Activated CD4-positive, alpha-beta T cell treated with anti-CD3 and anti-CD28 coated beads, Interleukin-2, amount 50 U/mL, for 48 hours (primary cell): ENCODE results near the gene AFF3.

Source experiments
- DNase-seq, 2 experiments: peaks; one replicate each; pipeline ENCODE4 v3.0.0-alpha.2; 2020

AFF3 gene

DNA sequence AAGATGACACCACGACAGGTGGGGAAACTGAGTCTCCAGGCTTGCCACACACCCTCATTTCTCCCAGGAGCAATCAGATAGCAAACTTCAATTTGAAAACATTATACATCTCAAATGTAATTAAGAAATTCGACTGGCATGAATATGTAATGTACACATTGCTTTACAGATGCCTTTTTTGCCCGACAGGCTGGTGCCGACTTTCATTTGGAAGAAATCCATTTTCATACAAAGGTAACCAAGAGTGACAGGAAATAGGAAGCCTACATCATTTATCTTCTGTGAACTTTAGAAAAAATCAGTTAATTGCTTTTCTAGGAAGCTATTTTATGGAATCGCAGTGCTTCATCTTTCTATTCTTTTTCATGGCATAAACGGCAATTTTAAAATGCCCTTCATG lies 140.3 kb downstream of the AFF3 start:
- DNase-seq: no peak

DNA sequence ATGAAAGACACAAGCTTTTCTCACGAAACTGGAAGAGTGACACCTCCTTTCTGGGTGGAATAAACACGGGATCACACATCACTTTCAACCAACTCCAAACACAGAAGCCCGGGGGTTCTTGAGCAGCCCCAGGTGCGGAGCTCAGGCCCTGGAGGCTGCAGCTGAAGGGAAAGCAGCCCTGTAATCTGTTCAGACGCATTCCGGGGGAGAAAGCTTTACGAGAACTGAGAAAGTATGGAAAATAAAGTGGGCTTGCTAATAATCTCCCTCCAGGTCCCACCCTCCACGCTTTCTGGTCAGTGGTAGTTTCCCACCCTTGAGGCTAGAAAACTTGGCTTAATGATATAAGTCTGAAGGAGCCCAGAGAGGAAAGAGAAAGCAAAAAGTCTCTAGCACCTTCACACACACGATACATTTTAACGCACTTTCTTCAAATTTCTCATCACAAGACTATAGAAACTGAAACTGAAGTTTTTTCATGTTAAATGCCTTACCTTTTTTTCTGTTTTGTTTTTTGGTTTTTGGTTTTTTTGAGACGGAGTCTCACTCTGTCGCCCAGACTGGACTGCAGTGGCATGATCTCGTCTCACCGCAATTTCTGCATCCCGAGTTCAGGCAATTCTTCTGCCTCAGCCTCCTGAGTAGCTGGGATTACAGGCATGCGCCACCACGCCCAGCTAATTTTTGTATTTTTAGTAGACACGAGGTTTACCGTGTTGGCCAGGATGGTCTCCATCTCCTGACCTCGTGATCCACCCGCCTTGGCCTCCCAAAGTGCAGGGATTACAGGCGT lies 141.3 kb downstream of the AFF3 start:
- no peak for DNase-seq

DNA sequence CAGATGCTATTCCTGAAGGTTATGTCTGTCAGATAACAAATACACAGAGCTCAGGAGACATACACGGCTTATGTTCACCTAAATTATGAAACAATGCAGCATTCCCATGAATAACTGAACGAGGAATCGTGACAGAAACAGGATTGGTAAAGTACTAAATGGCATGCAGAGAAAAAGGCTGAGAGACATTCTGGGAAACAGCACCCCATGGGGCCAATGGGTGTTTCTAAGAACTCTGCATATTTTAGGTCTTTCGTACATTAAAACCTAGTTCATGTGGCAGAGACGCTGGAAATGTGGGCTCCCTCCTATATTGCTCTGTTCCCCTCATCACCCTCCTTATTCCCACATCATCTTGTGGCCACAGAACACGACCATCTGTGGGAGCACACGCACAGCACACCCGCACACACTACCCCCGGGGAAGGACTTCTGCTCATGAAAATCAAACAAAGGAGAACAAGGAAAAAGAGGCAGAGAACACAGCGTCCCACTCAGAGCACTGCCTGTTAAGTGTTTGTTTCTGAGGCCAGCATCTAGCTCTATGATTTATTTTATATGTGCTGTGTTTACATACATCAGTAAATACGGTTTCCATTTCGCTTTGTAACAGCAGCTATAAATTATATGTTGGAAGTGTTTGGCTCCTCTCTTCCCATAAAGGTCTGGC lies 143.6 kb downstream of the AFF3 start:
- no peak for DNase-seq

DNA sequence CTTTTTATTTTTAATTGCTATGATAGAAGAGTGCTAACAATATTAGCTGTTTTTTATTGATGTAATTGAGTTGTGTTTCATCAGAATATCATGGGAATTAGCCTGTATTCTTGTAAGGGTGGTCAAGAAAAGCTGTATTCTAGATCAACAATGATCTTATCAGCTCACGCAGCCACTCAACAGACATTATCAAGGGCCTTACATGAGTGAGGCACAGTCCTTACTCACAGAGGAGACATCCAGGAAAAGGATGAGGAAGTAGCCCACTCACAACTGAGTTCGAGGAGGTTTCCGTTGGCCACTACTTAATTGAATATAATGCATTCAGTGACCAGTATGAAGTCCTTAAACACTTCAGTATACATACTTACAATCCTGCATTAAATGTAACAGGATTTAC lies 152.5 kb downstream of the AFF3 start:
- DNase-seq: no peak

DNA sequence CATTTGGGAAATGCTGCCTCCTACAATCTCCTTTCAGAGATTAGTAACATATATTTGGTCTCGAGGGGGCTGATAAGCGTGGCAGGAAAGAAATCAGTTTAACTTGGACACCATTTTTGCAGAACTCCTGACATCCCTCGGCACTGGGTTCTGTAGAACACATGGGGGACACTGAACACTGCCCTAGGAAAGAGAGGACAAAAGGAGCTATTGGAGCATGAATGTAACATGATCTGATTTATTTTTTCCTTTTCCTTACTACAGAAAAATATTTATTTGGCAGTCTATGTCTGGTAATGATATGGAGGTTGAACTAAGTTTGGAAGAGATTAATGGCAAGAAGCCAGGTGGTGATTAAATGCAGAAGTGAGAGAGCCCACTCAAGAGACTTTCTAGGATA lies 153.8 kb downstream of the AFF3 start:
- DNase-seq: no peak

DNA sequence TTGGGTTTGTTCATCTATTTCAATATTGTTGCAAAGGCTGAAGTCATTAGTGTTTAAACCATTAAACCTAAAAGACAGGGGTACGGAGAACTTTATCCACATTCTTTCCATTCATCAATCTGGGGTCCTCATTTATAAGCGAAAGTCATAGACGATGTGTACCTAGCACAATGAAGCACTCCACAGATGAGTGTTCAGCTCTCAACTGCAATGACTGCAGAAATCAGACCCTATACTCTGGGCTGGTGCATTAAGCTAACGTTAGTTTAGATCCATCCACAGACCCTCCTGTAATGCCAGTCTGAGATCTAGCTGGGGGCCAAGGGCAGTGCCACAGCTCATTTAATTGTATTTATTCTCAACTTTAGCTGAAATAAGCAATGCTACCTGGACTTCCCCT lies 155.2 kb downstream of the AFF3 start:
- DNase-seq: no peak

DNA sequence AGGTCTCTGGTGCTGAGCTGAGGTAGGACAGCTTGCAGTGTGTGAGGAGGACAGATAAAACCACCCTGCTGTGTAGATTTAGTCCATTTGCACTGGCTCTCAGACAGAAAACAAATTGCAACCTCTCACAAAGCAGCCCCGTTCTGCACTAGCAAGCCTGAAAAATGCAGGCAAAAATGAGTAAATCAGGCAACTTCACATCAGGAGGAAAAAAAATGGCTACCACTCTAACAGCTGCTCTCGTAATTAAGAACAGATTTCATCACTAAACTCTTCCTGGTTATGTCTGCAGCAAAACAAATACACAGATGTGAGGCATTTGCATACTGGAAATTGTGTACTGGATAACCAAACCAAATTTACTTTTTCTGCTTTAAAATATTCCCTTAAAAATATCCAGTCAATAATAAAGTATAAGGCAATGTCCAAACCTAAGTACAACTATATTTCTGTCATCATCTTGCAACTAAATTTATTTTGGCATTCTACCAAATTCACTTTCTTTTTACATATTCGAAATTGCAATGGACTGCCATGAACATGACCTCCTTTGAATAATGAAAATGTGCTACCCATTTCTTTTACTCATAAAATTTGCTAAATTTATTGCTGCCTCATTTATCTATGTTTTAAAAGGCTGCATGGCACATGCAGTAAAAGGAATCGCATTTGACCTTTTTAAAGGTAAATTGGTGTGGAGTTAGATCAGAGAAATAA lies 157.4 kb downstream of the AFF3 start:
- DNase-seq: no peak

DNA sequence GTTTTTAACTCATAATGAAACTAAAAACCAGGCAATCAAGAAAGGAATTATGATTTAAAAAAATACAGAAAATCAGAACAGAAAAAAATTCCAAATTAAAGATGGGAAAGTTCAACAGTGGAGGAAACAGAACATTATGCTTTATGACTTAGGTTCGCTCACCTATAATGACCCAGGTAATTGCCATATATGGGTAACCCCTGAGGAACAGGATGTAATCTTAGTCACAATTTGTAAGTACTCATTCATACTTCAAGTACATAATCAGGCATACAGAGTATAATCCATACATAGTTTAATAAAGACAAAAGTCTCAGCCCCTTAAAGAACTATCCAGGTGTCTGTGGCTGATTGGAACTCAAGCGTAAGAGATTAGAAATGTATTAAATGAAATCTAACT lies 159.6 kb downstream of the AFF3 start:
- no peak for DNase-seq

DNA sequence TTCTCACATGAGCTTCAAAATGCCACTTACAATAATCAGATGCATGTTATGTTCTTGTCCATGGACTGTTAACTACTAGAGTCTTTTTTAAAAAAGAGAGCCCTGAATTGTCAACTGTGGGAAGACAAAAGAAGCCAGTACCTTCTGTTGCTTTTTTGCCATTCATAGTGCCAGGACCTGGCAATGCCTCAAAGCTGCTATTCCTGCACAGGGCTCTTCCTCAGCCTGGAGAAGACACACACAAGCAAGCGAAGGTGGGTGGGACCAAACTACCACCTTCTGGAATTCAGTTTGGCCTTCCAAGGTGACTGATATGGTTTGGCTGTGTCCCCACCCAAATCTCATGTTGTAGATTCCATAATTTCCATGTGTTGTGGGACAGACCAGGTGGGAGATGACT lies 160.6 kb downstream of the AFF3 start:
- DNase-seq: no peak

DNA sequence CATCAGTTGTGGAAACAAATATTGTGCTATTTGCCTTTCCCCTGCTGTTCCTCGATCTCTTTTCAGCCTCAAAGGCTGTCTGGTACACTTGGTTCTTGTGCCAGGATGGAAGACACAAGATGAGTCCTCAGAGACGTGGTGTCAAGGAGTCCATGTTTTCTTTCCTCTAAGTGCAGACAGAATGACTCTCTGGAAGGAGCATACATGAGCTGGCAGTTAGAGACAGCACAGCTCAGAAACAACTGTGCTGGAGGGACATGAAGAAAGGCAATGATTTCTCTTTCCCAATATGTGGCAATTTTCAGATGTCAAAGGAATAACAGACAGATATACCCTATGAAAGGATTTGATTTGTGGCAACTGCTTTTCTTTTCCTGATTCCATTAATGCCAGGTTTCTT lies 162.2 kb downstream of the AFF3 start:
- no peak for DNase-seq

DNA sequence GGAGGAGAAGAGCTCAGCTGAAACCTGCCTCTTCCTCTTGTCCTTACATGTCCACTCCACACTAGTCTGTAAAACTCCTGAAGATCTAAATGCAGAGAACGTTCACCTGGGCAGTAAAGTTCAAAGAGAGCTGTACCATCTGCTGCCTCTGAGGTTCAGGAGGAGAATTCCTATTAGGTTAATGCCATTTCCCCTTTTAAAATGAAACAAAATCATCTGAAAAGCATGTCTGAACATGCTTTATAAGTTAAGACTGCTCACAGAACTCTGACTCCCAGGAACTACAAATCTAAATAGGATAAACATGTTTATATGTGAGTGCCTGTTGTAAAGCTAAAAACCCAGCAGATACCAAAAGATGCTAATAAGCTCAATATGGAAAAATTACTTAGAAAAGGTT lies 164.4 kb downstream of the AFF3 start:
- no peak for DNase-seq

DNA sequence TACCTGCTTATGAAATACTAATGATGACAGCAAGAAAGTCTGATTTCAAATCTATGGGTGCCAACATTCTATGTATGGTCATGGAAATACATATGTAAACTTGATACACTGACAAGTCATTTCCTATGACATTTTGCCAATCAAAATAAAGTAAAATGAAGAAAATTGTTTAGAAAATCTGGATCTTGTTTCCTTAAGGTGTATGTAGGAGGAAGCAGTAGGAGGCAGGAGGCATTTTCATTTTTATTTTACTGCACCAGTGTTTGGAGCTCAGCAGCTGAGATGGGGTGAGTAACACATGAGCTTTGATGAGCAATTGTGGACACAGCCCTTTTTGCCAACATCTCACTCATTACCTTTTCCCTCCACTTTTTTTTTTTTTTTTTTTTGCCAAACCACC lies 167.0 kb downstream of the AFF3 start:
- no peak for DNase-seq

DNA sequence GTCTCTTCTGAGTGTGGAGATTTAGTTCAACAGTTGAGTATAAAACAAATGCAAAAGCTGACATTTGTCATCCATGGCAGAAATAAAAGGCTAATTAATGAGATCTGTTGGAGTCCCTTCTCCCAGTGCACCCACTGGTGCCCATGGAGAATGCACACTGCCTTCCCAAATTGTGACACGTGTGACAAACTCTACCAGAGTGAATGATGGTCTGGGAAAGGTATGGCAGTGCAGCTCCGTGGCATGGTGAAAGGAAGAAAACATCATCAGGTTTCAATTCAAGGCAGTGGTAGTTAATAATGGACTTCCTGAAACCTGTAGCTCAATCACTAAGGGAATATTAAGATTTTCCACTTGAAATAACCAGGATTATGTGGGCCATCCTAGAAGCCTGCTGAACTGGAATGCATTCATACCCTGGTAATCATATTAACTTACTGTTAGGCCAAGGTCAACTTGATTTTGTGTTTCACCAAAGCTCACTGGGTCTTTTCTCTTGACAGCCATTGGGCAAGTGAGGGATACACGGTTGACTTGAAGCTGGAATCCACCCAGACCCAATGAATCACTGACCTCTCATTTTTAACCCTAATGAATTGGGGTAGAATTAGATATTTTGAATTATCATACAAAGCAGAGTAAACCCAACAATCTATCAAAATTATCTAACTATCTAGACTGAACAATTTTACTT lies 167.6 kb downstream of the AFF3 start:
- DNase-seq: no peak

DNA sequence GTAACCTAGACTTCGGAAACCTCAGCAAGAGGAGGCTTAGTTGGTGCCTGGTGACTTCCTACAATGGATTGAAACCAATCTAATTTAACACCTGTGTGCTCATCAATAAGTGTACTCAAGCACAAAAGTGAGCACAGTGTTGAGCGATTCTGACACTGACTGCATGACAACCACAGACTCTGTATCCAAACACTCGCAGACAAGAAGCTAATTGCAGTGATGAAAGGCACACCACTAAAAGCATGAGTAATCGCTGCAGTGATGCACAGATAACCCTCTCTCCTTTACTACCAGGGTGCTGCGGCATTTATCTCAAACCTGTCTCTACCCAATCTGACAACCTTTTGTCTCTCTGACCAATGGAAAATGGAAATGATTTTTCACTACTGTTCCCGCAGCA lies 168.1 kb downstream of the AFF3 start:
- no peak for DNase-seq

DNA sequence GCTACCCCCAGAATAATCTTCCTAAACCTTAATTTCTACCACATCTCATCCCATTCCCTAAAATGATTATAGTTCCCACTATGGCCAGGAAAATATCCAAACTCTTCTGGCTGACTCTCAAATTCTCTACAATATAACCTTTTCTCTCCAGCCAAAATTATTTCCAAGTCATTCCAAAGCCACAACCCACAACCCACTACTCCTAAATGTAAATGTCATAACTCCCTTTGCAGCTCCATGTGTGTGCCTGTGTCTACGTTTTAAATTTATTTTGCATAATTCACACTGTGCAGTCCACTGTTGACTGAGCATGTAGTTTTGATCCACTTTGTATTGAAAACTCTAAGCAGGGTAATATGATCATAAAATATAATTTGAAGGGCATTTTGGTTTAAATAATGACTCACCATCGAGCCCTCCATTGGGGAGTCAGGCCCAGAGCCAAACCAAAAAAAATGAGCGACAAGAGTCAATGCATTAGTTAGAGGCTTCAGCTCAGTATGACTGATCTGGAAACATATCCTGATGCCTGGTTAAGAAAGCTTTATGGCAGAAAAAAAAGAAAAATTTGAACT lies 171.0 kb downstream of the AFF3 start:
- no peak for DNase-seq

DNA sequence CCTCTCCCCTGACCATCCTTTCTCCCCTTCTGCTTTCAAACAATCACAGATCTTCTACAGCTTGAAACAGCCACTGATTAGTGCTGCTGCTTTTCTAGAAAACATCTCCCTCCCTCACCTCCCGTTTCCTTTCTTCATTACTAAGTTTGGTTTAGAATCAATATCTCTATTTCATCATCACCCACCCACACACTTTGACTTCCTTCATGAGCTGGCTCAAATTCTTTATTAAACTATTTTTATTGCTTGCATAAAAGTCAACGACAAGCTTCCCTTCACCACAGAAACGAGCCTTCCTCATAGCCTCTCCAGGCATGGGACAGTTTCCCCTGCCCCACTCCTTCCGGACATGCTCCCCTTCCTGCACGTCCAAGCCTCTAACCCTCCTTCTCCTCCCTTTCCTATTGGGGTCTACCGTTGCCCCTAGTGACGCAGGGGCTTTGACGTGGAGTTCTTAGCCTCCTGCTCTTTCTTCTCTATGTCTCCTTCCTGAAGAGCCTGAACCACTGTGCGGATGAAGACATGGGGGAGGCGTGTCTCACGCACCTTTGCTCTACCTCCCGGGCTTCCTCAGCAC lies 172.0 kb downstream of the AFF3 start:
- no peak for DNase-seq

DNA sequence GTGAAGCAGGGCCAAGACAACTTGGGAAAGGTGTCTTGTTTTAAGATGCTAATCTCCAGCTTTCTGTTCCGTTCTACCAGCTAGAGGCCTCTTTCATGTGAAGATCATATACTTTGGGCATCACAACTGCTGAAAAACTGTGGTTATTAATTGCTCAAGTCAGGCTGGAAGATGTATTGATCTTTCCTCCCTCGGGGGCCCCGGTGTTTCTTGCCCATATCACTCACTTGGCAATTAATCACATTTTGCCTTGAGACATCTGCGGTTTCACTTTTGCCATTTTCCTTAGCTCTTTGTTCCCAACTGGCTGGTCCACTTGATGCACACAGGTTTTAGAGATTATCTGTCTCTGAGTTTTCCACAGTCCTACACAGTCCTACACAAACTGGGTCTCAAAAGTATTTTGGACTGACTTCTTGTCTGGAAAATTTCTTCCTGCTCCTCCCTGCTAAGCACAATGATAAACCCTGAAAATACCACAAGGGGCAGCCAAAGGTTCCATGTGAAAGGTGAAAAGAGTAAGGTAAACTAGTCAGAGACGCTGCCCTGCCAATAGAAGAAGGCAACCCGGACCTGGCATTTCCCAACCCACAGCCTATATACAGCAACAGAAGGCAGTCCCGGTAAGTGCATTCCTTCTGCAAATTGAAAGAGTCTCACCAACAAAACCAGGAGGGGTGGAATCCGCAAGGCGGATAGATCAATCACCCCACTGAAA lies 181.0 kb downstream of the AFF3 start:
- DNase-seq: no peak

DNA sequence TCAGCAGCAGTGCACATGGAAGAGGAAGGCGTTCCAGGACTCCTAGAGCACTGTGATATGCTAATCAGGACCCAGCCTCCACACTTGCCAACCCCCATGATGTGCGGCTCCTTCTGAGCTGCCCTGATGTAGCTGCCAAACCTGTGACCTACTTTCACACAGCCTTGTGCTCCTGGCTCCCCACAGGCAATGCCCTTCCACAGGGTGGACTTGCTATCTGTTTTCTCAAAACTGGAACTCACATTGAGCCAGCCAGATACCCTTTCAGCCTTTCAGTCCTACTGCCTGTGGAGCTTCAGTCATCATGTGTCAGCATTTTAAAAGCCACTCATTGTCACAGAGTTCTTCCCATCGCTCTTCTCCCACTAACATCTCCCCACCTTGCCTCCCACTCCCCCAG lies 181.6 kb downstream of the AFF3 start:
- DNase-seq: no peak

DNA sequence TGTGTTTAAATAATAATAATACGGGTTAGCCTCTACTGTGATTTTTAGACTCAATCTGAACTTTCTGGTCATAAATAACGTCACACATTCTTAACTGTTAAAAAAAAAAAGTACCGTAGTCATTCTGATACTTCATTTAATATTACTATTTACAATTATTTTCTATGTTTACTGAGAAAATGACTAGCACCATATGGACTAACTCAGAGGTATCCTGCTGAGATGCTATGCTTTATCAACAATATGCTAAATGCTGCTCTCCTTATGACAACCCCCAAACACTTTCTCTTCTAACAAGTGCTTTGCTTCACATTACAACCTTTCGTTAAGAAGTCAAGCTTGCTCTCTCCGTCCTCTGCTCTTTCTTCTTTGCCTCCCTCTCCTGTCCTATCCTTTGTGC lies 182.1 kb downstream of the AFF3 start:
- no peak for DNase-seq

DNA sequence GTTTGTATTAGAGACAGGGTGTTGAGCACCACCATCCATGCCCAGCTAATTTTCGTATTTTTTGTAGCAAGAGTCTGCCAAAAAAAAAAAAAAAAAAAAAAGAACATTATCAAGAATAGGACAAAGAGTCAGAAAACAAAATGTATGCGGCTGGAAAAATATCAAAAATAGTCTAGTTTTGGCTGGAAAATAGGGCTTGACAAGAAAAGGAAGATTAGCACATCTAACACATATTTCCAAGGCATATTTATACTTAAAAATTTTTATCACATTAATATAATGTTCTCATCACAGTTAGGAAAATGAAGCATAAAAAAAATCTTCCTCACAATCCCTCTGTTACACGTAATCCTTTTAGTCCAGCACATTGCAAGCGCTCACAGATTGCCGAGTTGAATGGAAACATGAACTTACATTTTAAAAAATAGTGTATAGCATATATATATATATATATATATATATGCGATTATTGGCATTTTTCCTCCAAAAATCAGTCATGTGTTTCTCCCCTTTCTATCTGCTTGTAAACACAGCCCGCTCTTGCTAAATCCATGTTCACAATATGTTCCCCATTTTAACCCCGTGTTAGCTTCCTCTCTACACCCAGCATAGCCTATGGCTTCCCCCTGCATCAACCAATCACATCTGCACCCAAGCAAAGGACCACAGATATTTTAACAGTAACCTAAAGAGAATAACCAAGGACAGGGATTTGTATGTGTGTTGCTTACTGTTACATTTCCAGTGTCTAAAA lies 183.0 kb downstream of the AFF3 start:
- DNase-seq: no peak
